ENCODE measurements around the gene FCN2.
"Not testable (repeated sequence)": the region's sequence is repeated elsewhere in the genome, so short reads cannot be mapped to it uniquely, and the experiment has no call there.

Gene FCN2

DNA sequence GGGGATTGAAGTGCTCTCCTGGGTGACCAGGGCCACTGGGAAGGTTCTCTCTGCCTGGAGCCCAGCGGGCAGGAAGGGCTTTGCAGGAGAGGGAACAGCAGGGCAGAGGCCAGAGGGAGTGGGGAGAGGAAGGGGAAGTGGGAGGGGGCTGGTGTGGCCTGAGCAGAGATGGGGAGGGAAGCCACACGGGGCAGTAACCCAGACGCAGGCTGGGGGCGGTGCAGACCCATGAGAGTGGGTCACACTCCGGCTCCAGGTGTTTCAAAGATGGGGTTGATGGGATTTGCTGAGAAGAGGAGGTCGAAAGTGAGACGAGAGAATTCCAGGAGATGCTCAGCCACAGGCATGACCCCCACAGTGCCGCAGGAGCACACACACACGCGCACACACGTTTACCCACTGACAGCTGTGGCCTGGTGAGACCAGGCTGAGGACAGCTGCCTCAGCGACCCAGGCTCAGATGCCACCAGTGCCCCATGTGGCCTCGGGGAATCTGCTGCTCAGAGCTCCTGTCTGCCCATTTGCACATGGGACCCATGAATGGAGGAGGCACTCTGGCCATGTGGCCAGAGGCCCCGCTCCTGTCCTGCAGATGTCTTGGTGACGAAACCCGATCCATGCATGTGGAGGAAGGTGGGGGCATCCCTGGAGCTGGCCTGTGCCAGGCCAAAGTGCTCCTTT is 32.7 kb upstream of the FCN2 start:
- DNase-seq, result no peak

- no peak for DNase-seq
Measured at GRCh38 chr9:134848504-134848903, 32.1 kb upstream of the FCN2 start.

- DNase-seq, result no peak
Measured at GRCh38 chr9:134850611-134851010, 30.0 kb upstream of the FCN2 start.

- no peak for DNase-seq
Measured at GRCh38 chr9:134851020-134851419, 29.6 kb upstream of the FCN2 start.

- no peak for DNase-seq
Measured at GRCh38 chr9:134852906-134853654, 27.5 kb upstream of the FCN2 start.

- DNase-seq, result no peak
Measured at GRCh38 chr9:134853893-134854292, 26.7 kb upstream of the FCN2 start.

DNA sequence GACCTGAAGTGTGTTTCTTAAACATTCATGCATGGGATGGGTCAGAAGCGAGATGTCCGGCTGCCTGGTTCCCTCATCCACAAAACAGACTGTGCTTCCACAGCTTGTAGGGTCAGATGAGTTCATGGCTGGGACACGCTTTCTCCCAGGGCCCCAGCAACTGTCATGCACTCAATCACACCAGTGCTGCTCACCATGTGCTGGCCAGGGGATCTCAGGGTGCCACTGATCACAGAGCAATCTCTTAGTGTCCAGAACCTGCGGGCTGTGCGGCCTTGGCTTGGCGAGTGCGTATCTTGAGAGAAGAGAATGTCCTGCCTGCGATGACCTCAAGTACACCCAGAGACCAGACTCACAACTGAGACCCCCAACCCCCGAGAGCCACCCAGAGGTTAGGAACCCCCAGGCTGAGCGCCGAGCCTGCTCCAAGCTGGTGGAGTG is 26.0 kb upstream of the FCN2 start:
- DNase-seq, result no peak

GRCh38 chr9:134855231-134855899 is 25.2 kb upstream of the FCN2 start:
- DNase-seq, result no peak

DNA sequence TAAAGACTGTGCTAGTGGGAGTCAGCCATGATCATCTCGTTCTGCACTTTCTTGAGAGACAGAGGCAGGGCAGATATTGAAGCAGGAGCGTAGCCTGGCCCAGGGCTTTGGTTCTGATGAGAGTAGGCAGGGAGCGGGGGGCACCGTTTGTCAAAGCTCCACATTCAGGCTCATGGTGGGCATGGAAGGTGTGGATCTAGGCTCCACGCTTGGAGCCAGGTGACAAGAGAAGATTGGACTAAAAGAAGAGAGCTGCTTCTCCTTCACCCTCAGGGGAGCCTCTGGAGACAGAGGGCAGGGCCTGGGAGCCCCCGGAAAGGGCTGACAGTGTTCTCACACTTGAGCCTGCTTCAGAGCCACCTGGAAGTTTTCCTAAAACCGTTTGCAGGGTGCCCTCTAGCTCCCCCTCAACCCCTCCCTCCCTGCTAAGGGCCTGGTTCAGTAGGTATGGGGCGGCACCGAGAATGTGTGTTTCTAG is 24.7 kb upstream of the FCN2 start:
- no peak for DNase-seq

- not testable (repeated sequence) for DNase-seq
Measured at GRCh38 chr9:134857451-134857850, 23.2 kb upstream of the FCN2 start.

- no peak for DNase-seq
Measured at GRCh38 chr9:134858051-134858841, 22.4 kb upstream of the FCN2 start.

DNA sequence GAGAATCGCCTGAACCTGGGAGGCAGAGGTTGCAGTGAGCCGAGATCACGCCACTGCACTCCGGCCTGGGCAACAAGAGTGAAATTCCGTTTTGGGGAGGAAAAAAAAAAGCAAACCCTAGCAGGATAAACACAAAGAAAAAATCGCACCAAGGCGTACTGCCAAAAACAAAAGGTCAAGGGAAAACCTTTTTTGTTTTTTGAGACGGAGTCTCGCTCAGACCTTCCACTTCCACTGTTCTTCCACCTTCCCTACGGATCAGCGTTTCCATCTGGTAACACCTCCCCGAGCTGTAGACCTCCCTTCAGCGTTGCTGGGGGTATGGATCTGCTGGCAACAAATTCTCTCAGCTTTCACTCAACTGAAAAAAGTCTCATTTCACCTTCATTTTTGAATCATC is 20.1 kb upstream of the FCN2 start:
- no peak for DNase-seq

- DNase-seq, result no peak
Measured at GRCh38 chr9:134861595-134862334, 18.8 kb upstream of the FCN2 start.

DNA sequence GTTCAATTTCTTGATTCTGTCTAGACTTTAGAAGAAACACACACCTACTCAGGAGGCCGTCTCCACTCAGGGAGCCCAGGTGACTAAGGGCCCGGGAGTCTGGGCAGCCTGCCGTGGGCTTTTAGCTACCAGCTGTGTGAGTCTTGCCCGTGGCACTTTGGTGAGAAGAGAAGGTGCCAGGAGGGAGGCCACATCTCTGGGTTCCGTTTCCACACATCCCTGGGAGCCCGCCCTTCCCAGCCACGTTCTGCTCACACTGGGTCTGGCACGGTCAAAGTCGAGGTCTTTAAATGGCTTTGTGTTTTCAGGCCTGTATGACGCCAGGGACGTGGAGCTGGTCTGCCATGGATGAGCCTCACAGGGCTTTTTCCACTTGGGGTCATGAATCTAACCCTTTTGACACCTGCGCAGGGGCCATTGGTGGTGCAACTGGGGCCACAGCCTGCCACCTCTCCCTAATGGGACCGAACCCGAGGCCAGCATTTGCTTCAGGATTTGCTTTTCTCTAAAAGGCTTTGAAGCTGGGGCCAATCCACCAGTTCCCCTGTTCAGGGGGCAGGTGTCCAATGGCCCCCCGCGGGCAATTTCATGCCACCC is 17.2 kb upstream of the FCN2 start:
- DNase-seq, result no peak

DNA sequence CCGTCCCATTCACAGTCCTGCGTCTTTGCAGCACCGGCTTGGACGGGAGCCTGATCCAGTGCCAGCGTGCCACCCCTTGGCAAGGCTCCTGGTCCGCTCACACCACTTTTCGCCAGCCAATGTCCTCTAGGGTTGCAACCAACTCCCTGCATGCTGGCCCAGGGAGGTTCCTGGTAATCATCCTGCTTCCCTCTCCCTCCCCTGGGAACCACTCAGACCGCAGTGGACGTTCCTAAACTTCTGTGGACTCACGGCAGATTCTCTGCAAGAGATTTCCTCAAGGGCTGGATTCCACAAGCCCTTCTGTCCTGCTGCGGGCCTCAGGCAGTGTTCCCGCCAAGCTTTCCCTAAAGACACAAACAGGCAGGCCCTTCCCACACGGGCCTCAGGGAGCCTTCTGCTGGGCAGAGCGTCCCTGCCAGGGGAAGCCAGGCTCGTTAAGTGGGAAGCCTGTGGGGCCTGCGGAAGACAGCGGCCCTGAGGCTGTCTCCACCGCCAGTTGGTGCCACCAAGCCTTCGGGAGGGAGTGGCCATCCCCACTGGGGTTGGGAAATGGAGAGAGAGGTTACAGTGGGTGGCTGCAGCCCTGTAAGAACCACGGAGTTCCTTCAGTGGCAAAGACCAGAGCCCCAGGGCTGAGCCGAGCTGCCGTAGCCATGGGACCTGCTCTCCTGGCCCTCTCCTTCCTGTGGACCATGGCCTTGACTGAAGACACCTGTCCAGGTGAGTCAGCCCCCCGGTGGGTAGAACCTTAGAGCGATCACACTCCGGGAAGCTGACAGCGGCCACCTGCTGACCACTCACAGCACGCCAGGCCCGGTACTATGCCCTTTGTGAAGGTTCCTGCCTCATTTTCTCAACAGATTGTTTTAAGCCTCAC is 16.4 kb upstream of the FCN2 start:
- DNase-seq, result no peak

DNA sequence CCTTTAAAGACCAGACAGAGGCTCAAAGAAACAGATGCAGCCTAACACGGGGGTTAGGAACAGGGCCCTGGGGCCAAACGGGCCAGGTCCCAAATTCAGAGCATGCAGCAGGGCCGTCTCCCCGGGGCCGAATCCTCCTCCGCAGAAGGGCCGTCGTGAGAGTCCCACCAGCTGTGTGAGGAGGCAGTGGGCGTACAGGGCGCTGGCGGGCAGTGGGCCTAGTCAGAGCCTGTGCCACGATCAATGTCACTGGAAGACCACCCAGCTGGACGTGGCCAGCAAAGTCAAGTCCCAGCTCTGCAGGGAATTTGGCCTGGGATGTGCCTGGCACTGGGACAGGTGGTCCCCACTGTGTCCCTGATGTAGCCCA is 15.8 kb upstream of the FCN2 start:
- DNase-seq, result no peak

GRCh38 chr9:134867917-134868750 is 12.5 kb upstream of the FCN2 start:
- DNase-seq, result no peak

- DNase-seq, result no peak
Measured at GRCh38 chr9:134868751-134869553, 11.7 kb upstream of the FCN2 start.
